SU-DHL-6 (cell line): ENCODE data around the gene FCAMR.

Source experiments
- EZH2phosphoT487 ChIP-seq: fragments of 200-600 bp; sonication (generic), shearing (Covaris generic); conservative IDR thresholded peaks from 2 replicates; pipeline ENCODE4 v1.6.1; 2018; ENCODE audit warnings: mild to moderate bottlenecking, antibody characterized with exemption, low read length, moderate library complexity, mixed read lengths
- TF ChIP-seq, protein P1 (sequence below): fragments of 200-600 bp; sonication (generic); IDR thresholded peaks from one replicate; pipeline ENCODE4 v1.5.1; 2017; ENCODE audit warnings: antibody characterized with exemption, mild to moderate bottlenecking, low read length, moderate library complexity; ENCODE audit not compliant: insufficient read depth, poor library complexity, severe bottlenecking

- TF ChIP-seq, protein P1, sequence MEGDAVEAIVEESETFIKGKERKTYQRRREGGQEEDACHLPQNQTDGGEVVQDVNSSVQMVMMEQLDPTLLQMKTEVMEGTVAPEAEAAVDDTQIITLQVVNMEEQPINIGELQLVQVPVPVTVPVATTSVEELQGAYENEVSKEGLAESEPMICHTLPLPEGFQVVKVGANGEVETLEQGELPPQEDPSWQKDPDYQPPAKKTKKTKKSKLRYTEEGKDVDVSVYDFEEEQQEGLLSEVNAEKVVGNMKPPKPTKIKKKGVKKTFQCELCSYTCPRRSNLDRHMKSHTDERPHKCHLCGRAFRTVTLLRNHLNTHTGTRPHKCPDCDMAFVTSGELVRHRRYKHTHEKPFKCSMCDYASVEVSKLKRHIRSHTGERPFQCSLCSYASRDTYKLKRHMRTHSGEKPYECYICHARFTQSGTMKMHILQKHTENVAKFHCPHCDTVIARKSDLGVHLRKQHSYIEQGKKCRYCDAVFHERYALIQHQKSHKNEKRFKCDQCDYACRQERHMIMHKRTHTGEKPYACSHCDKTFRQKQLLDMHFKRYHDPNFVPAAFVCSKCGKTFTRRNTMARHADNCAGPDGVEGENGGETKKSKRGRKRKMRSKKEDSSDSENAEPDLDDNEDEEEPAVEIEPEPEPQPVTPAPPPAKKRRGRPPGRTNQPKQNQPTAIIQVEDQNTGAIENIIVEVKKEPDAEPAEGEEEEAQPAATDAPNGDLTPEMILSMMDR = no peak
- no peak for TF ChIP-seq EZH2phosphoT487
Observed at GRCh38 chr1:206949208-206949607, 21.1 kb downstream of the FCAMR start.
